Pancreas (tissue), 10 donors: Measurements from ENCODE around the gene RANBP6. TPM values are rescaled to one million over a fixed set of nuclear protein-coding genes. Genes with fewer than 3 reads are reported as not detected.
A peak's percentile ranks its signal among the peaks of the same experiment; 100 is the strongest.
"Not testable (repeated sequence)": the region's sequence is repeated elsewhere in the genome, so short reads cannot be mapped to it uniquely, and the experiment has no call there.

Source experiments
- ATAC-seq, 4 donors: fragments of 200-7000 bp; cut with Tn5 transposase; one replicate each; pipeline versions ENCODE4 v1.8.0 to v1.9.1; 2020; ENCODE audit warnings: mild to moderate bottlenecking in 4 of 4, moderate library complexity in 4 of 4
- DNase-seq, 6 donors: peaks; one replicate each; pipeline ENCODE4 v3.0.0-alpha.2; 2020
- FAIRE-seq: peaks from 2 replicates; lab custom pipeline; 2012; peaks lifted over from hg19 to GRCh38; lab: Jason Lieb, UNC
- H3K27ac ChIP-seq, 4 donors: fragments of 200-600 bp; sonication (generic); 1 replicate in 3 of 4; 2 replicates in 1 of 4; pipeline versions ENCODE4 v1.5.0 to v1.8.0; 2020
- H3K27me3 ChIP-seq, 4 donors: fragments of 200-600 bp; one replicate each; pipeline ENCODE4 v1.8.0; 2021
- H3K36me3 ChIP-seq, 3 donors: fragments of 200-600 bp; sonication (generic) in 1 of 3; one replicate each; pipeline versions ENCODE4 v1.5.0 to v1.8.0; 2020 to 2021
- H3K4me1 ChIP-seq, 3 donors: fragments of 200-600 bp; one replicate each; pipeline ENCODE4 v1.8.0; 2021
- H3K4me3 ChIP-seq, 4 donors: fragments of 200-600 bp; sonication (generic) in 2 of 4; one replicate each; pipeline versions ENCODE4 v1.5.0 to v1.8.0; 2020 to 2021
- H3K9me3 ChIP-seq, 4 donors: fragments of 200-600 bp; one replicate each; pipeline ENCODE4 v1.8.0; 2021
- WGBS, 2 donors: extraction: QIAGEN DNeasy Blood & Tissue Kit; methylation state at CpG; one replicate each; pipeline ENCODE4 v1.1.7; 2013; 5-methylcytosine and 5-hydroxymethylcytosine counted together
- intact Hi-C, 3 donors: fragments of 100-400 bp; cut with DNase I; formaldehyde crosslinking; loops; one replicate each; pipeline versions ENCODE4 v1.11.1 to v1.14.2; 2022
- polyA plus RNA-seq, 2 donors: library from polyadenylated mRNA; stranded (reverse); fragments of 200-250 nt; gene quantifications; one replicate each; pipeline ENCODE4 v1.2.3, GENCODE V29; 2013
- total RNA-seq, 6 donors: library from RNA; stranded (reverse); fragmentation: NEBNext Ultra II Directional in 4 of 6; extraction: Animal tissue kit (Norgen Biotek cat#: 25700) in 4 of 6; gene quantifications; one replicate each; pipeline versions ENCODE4 v1.2.1 to v1.2.4, GENCODE V29; 2021 to 2023
- TF ChIP-seq, protein P1 (sequence below), 4 donors: fragments of 200-600 bp; sonication (generic) in 3 of 4; IDR thresholded peaks; one replicate each; pipeline versions ENCODE4 v1.5.0 to v1.8.0; 2021; ENCODE audit warnings: antibody characterized with exemption in 4 of 4
- donor health status: healthy with polysubstance abuse.
- donor health status: DM: no; HTN: no; CAD: no; lungs with moderate emphysema.
- donor health status: DM: no; HTN: no; CAD: no.
- donor health status: control.
- donor health status: control.
- donor health status: Bipolar disorder and iron deficiency.
- donor health status: DM: yes; HTN: yes; CAD: no.
- donor health status: DM: no; HTN: no; CAD: no.
- donor health status: DM: no; HTN: no; CAD: no.
- donor health status: DM: yes; HTN: yes; CAD: no.

Gene RANBP6
- total and polyA plus RNA-seq, 8 donors, result 2.9 to 9.4 (median 5.1) TPM

DNA sequence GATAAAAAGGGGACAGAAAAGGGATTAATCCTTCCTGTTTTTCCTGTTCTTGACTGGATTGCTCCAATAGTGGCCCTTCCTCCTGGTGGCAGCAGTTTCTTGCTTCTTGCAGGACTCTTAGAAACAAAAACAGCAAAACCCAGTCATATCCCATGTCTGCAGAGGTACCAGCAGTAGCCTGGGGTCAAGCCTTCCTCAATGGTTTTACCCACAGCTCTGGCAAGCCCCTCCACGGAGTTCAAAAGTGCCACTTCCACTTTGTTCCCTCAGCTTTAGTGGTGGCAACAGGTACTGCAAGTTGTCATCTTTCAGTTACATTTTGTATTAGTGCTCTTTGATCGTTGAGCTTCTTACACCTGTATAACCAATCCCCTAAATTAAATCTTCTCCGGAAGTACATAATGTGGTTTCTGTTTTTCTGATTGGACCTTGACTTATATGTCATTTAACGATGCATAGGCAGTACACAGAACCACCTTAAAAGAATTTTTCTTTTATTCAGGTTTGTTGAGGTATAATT, 8.7 kb upstream of the RANBP6 start:
- WGBS, 2 donors, result 17 to 18% methylated on average over 4 of the region's 4 CpGs
- ATAC-seq (peak; percentile 64 to 86 (median 72)), DNase-seq (no peak), FAIRE-seq (peak; percentile 32)
- H3K9me3 ChIP-seq, result no peaks in the 10 kb centered on the region
- H3K4me3 ChIP-seq, result no peak overlapping the region
- no peaks in the 10 kb centered on the region for H3K4me1 ChIP-seq
- TF ChIP-seq, protein P1, sequence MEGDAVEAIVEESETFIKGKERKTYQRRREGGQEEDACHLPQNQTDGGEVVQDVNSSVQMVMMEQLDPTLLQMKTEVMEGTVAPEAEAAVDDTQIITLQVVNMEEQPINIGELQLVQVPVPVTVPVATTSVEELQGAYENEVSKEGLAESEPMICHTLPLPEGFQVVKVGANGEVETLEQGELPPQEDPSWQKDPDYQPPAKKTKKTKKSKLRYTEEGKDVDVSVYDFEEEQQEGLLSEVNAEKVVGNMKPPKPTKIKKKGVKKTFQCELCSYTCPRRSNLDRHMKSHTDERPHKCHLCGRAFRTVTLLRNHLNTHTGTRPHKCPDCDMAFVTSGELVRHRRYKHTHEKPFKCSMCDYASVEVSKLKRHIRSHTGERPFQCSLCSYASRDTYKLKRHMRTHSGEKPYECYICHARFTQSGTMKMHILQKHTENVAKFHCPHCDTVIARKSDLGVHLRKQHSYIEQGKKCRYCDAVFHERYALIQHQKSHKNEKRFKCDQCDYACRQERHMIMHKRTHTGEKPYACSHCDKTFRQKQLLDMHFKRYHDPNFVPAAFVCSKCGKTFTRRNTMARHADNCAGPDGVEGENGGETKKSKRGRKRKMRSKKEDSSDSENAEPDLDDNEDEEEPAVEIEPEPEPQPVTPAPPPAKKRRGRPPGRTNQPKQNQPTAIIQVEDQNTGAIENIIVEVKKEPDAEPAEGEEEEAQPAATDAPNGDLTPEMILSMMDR (IDR thresholded peaks at IDR 0.05), result peak; percentile 48 to 70 (median 54)
- H3K27me3 ChIP-seq, result no peaks in the 10 kb centered on the region
- H3K36me3 ChIP-seq, result no peaks in the 10 kb centered on the region
- intact Hi-C loops, result no loop called here
- H3K27ac ChIP-seq, result no peak overlapping the region

DNA sequence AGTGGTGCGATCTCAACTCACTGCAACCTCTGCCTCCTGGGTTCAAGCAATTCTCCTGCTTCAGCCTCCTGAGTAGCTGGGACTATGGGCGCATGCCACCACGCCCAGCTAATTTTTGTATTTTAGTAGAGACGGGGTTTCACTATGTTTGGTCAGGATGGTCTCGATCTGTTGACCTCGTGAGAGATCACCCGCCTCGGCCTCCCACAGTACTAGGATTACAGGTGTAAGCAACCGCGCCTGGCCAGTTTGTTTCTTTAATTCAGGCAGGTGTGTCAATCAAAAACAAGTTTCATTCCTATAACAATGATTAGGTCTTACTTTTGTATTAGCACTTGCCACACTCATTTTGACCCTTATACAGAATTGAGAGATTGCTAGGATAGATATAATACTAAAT, 1.6 kb upstream of the RANBP6 start:
- H3K9me3 ChIP-seq, H3K27ac ChIP-seq, FAIRE-seq, DNase-seq, intact Hi-C loops, H3K27me3 ChIP-seq, H3K36me3 ChIP-seq, ATAC-seq, H3K4me3 ChIP-seq: not testable (repeated sequence)
- WGBS, 2 donors, result 90 to 94% methylated on average over 10 of the region's 10 CpGs
- H3K4me1 ChIP-seq, result peaks cover 0 to 25% (median 23%) of the 10 kb centered on the region in 3 donors

DNA sequence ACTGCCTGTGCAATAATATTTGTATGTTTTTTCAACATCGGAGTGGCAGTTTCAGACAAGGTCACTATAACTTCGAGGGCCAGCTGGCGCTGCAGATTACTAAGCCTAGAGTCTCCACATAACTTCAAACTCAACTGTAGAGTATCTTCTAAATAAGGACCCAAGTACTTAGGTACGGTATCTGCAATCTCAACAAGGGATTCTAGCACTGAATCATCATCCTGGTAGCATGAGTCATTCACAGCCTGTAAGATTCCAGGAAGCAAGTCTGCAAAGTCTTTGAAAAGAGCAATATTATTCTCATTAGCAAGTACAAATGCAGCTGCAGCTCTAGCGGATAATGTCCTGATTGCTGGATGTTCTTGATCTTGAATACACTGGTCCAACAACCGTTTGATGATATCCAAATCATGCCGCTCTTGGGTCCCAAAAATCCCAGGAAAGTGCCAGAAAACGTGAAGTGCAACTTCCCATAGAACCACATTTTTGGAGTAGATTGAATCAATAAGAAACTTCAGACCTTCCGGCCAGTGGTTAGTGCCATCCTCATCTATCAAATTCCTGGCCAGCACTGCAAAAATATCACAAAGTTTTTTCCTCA, 654 bp downstream of the RANBP6 start:
- Histone ChIP-seq H3K27ac (peak overlapping the region; percentile 46 to 85 (median 71)), H3K36me3 (peaks cover 0 to 7% (median 0%) of the 10 kb centered on the region in 3 donors), H3K4me1 (peaks cover 0 to 29% (median 23%) of the 10 kb centered on the region in 3 donors), H3K9me3 (no peaks in the 10 kb centered on the region), H3K27me3 (no peaks in the 10 kb centered on the region), H3K4me3 (peak overlapping the region; percentile 50 to 77 (median 76))
- WGBS, 2 donors, result 10 to 12% methylated on average over 9 of the region's 9 CpGs
- ATAC-seq (peak; percentile 17 to 69 (median 35)), DNase-seq (no peak), FAIRE-seq (no peak)
- TF ChIP-seq, protein P1 (IDR thresholded peaks at IDR 0.05), result no peak
- intact Hi-C loops, result no loop called here

DNA sequence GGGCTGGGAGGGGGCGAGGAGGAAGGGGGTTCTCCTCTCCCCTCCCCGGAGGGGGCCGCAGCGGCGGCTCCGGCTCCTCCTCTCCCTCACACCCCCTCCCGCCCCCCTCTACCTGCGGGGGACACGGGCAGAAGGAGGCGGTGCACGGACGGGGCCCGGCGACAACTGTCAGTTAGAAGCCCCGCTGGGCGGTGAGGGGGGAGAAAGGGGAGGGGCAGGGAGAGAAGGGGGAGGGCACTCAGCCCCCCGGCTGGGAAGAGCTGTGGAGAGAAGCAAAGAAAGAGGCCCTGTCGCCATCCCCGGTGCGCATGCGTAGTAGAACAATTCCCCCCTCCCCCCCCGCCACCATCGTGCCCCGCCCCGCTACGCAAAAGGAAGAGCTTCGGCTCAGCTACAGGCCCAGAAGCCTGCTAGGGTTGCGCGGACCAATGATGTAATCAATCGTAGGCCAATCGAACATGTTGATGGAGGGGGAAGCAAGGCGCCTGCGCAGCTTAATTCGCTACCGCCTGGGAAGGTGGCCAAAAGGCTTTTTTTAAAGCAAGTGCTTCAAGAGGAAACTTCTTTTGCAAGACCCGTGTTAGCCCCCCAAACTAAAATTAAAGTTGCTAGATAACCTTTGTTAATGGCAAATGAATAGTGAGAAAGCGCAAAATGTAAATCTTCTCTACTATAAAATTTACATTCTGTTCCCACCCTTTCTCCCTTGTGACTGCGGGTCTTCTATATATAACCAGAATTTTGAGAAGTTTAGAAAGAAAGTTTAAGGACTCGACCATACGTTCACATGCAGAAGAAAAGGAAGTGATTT, 7.0 kb downstream of the RANBP6 start:
- peaks cover 20 to 29% (median 29%) of the 10 kb centered on the region in 3 donors for H3K4me1 ChIP-seq
- peak; percentile 81 to 93 (median 86) for ATAC-seq
- H3K9me3 ChIP-seq, result no peaks in the 10 kb centered on the region
- intact Hi-C loops, result no loop called here
- DNase-seq, result peak; percentile 89 to 98 (median 96)
- WGBS, 2 donors, result 0 to 1% methylated on average over 24 to 37 of the region's 40 CpGs
- H3K36me3 ChIP-seq, result peaks cover 0 to 2% (median 0%) of the 10 kb centered on the region in 3 donors
- peak overlapping the region; percentile 88 to 95 (median 94) for H3K27ac ChIP-seq
- no peaks in the 10 kb centered on the region for H3K27me3 ChIP-seq
- TF ChIP-seq, protein P1 (IDR thresholded peaks at IDR 0.05), result no peak
- peak; percentile 68 for FAIRE-seq
- peak overlapping the region; percentile 76 to 90 (median 84) for H3K4me3 ChIP-seq

DNA sequence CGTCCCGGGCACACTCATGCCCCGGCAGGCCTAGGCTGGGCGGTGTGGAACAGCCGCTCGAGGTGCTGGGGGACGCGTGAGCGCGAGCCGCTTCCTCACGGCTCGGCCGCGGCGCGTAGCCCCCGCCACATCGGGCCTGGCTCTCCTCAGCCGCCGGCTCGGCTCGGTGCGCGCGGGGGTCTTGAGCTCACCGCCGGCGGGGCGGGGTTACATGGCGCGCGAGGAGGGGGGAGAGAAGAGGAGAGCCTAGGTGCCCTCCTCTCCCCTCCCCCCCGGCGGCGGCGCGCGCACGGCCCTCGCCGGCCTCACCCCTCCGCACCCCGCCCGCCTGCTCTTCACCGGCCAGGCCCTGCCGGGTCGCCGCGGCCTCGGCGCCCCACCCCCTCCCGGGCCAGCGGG, 7.7 kb downstream of the RANBP6 start:
- FAIRE-seq, result no peak

More for the DNA sequence above, 7.7 kb downstream of the RANBP6 start:
- 0% methylated on average over 18 to 44 of the region's 54 CpGs for WGBS, 2 donors
- Histone ChIP-seq H3K4me3 (peak overlapping the region; percentile 76 to 90 (median 84)), H3K4me1 (peaks cover 23 to 36% (median 26%) of the 10 kb centered on the region in 3 donors), H3K36me3 (no peaks in the 10 kb centered on the region), H3K9me3 (no peaks in the 10 kb centered on the region), H3K27ac (peak overlapping the region; percentile 88 to 95 (median 94)), H3K27me3 (no peaks in the 10 kb centered on the region)
- ATAC-seq, result peak; percentile 74 to 86 (median 84)
- TF ChIP-seq, protein P1 (IDR thresholded peaks at IDR 0.05), result no peak
- intact Hi-C loops, result no loop called here
- DNase-seq, result peak; percentile 79 to 91 (median 88)
